ENCODE data around the gene ATRAID. TPM values are rescaled to one million over a fixed set of nuclear protein-coding genes. Genes with fewer than 3 reads are reported as not detected.

Gene ATRAID
- total and polyA plus RNA-seq, 2 of the 8 experiments (the other 6 are each of a cell fraction or from before 2014, with no cell fraction given), result 109 to 280 TPM

DNA sequence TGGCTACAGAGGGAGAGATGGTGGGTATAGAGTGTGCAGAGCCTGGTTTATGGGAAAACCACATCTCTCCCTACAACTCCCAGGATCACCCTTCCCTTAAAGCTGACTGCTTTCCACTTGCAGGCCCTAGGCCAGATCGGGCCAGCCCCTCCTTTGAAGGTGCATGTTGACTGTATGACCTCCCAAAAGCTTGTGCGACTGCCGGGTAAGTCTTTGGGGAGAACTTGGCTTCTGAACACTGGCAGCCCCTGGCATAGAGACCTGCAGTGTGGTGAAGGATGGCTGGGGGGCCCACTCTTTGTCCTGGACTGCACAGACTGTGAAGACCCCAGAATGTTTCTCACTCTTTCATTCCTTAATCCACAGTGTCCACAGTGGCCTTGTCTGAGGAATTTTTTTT lies 24.8 kb downstream of the ATRAID start (continued):
- TF ChIP-seq RBBP5 (IDR thresholded peaks at IDR 0.05; ENCODE audit: borderline replicate concordance, low read depth, low read length), result no peak

All from H1 (cell line).